PC-3 (cell line): ENCODE data around the gene UBE2E2. TPM values are rescaled to one million over a fixed set of nuclear protein-coding genes. Genes with fewer than 3 reads are reported as not detected.

Source experiments
- ATAC-seq: fragments of 200-7000 bp; cut with Tn5 transposase; 2 replicates; pipeline ENCODE4 v1.9.1; 2020; ENCODE audit warnings: mild to moderate bottlenecking, moderate library complexity
- BruUV-seq: library from RNA; stranded (reverse); fragments of 400-500 nt; replicated peaks from 2 replicates; lab custom pipeline; 2021; lab: Mats Ljungman, UMichigan
- CTCF ChIA-PET: fragments of 300-600 bp; sonication (Branson Sonifier 250); formaldehyde crosslinking; loops from one replicate; lab custom pipeline; 2022; ENCODE audit warnings: antibody characterized with exemption; lab: Charles Lee
- POLR2A ChIA-PET: fragments of 300-600 bp; sonication (Branson Sonifier 250); formaldehyde crosslinking; loops from one replicate; lab custom pipeline; 2022; ENCODE audit warnings: antibody characterized with exemption; ENCODE audit not compliant: unreplicated experiment; lab: Charles Lee
- DNase-seq: peaks from one replicate; pipeline ENCODE4 v3.0.0-alpha.2; 2015
- H2AFZ ChIP-seq: fragments of 300-600 bp; sonication (generic); 2 replicates; pipeline ENCODE4 v1.6.0; 2016; ENCODE audit warnings: antibody characterized with exemption, low read length
- H3F3A ChIP-seq: fragments of 300-600 bp; sonication (generic); one replicate; pipeline ENCODE4 v1.6.0; 2017; ENCODE audit warnings: antibody characterized with exemption, low read length, control low read depth, mild to moderate bottlenecking; ENCODE audit not compliant: unreplicated experiment
- H3K27ac ChIP-seq: fragments of 300-600 bp; sonication (generic); 2 replicates; pipeline ENCODE4 v1.5.1; 2016; ENCODE audit warnings: mild to moderate bottlenecking, low read length
- H3K27me3 ChIP-seq: fragments of 300-600 bp; sonication (generic); 2 replicates; pipeline ENCODE4 v1.6.1; 2016; ENCODE audit warnings: low read length, mixed read lengths
- H3K36me3 ChIP-seq: fragments of 300-600 bp; sonication (generic); 2 replicates; pipeline ENCODE4 v1.6.1; 2016; ENCODE audit warnings: low read depth, mixed run types, low read length, mixed read lengths
- H3K4me1 ChIP-seq: fragments of 300-600 bp; sonication (generic); 2 replicates; pipeline ENCODE4 v1.5.1; 2016; ENCODE audit warnings: low read length; ENCODE audit not compliant: insufficient read depth
- H3K4me2 ChIP-seq: fragments of 300-600 bp; sonication (generic); 2 replicates; pipeline ENCODE4 v1.6.0; 2016; ENCODE audit warnings: low read length
- H3K4me3 ChIP-seq: fragments of 300-600 bp; sonication (generic); 2 replicates; pipeline ENCODE4 v1.5.1; 2016; ENCODE audit warnings: mild to moderate bottlenecking, low read length, mixed read lengths
- H3K79me2 ChIP-seq: fragments of 300-600 bp; sonication (generic); 2 replicates; pipeline ENCODE4 v1.6.1; 2017; ENCODE audit warnings: low read length, mixed read lengths
- H3K9ac ChIP-seq: fragments of 300-600 bp; sonication (generic); 2 replicates; pipeline ENCODE4 v1.6.0; 2016; ENCODE audit warnings: mild to moderate bottlenecking, low read length
- H3K9me2 ChIP-seq: fragments of 300-600 bp; sonication (generic); replicated peaks from 2 replicates; pipeline ENCODE4 v1.6.1; 2016; ENCODE audit warnings: mixed run types, low read length, mixed read lengths
- H3K9me3 ChIP-seq: fragments of 300-600 bp; sonication (generic); 2 replicates; pipeline ENCODE4 v1.6.1; 2016; ENCODE audit warnings: low read length, mixed read lengths
- H4K20me1 ChIP-seq: fragments of 300-600 bp; sonication (generic); 2 replicates; pipeline ENCODE4 v1.6.1; 2016; ENCODE audit warnings: low read length, mixed read lengths
- EZH2 ChIP-seq: fragments of 300-600 bp; sonication (generic); IDR thresholded peaks from one replicate; pipeline ENCODE4 v1.6.1; 2017; ENCODE audit warnings: antibody characterized with exemption, mild to moderate bottlenecking, low read length; ENCODE audit not compliant: unreplicated experiment
- EZH2phosphoT487 ChIP-seq: fragments of 300-600 bp; sonication (generic); IDR thresholded peaks from 2 replicates; pipeline ENCODE4 v1.6.1; 2018; ENCODE audit warnings: mild to moderate bottlenecking, antibody characterized with exemption, low read length, borderline replicate concordance
- intact Hi-C: fragments of 100-400 bp; cut with micrococcal nuclease; formaldehyde crosslinking; loops from 2 replicates; pipeline ENCODE4 v1.9.0; 2023
- total RNA-seq: library from RNA; depleted of rRNA; stranded (reverse); fragments of >200 nt; gene quantifications from 2 replicates; pipeline ENCODE4 v1.2.3, GENCODE V29; 2014
- TF ChIP-seq, protein P1 (sequence below): fragments of 300-600 bp; sonication (generic); conservative IDR thresholded peaks from 2 replicates; pipeline ENCODE4 v1.5.1; 2017; ENCODE audit warnings: antibody characterized with exemption, low read depth, mild to moderate bottlenecking, low read length

The UBE2E2 gene
- total RNA-seq, 1 experiment from 2014 or later: 25.6 TPM

DNA sequence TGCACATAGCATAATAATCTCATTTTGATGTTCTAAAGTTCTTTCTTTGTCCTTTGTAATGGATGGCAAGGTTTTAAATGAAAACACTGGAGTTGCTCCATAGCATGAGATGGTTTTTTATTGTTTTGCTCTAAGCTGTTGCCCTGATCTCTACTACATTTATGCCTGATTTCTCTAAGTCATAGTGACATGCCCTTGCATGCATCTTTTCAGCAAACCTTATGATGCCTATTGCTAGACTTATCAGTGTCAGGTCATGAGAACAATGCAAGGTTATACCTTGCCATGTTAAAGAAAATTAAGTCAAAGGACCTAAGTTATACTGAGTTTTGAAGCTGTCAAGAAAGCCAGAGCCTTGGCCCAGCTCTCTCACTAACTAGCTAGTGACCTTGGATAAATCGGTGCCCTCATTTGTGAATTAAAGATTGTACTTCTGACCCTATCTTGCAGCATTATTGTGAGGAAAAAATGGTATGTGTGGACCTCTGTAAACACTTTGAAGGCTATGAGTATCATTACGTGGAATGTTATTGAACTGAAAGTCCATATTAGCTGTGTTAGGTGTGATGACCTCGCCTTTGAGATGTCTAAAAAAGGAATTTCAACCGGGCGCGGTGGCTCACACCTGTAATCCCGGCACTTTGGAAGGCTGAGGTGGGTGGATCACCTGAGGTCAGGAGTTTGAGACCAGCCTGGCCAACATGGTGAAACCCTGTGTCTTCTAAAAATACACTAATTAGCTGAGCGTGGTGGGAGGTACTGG, 346.2 kb downstream of the UBE2E2 start:
- Histone ChIP-seq H3K27me3 (no peaks in the 10 kb centered on the region), H3K4me1 (peaks cover 15% of the 10 kb centered on the region), H3K36me3 (no peaks in the 10 kb centered on the region), H4K20me1 (no peaks in the 10 kb centered on the region), H3K9me2 (no peaks in the 10 kb centered on the region), H3K4me2 (no peak overlapping the region), H3K9me3 (no peaks in the 10 kb centered on the region), H3K9ac (no peak overlapping the region), H2AFZ (no peak overlapping the region), H3K4me3 (no peak overlapping the region), H3K79me2 (no peaks in the 10 kb centered on the region), H3F3A (no peaks in the 10 kb centered on the region), H3K27ac (no peak overlapping the region)
- ChIA-PET CTCF (interaction anchor here (0.6 kb wide), 1 partner anchor 102 kb away, joined by 4 read pairs; no protein-coding TSS in a partner anchor), POLR2A (interaction anchor here (0.5 kb wide), 1 partner anchor 664 kb away, joined by 5 read pairs; no protein-coding TSS in a partner anchor)
- intact Hi-C loops: no loop called here
- 0 out of 2 replicates have a peak, but pooled peaks have one; percentile 16 for ATAC-seq
- peak; percentile 55 for DNase-seq
- BruUV-seq: no TSS peak
- no peak for TF ChIP-seq EZH2phosphoT487
- TF ChIP-seq, protein P1, sequence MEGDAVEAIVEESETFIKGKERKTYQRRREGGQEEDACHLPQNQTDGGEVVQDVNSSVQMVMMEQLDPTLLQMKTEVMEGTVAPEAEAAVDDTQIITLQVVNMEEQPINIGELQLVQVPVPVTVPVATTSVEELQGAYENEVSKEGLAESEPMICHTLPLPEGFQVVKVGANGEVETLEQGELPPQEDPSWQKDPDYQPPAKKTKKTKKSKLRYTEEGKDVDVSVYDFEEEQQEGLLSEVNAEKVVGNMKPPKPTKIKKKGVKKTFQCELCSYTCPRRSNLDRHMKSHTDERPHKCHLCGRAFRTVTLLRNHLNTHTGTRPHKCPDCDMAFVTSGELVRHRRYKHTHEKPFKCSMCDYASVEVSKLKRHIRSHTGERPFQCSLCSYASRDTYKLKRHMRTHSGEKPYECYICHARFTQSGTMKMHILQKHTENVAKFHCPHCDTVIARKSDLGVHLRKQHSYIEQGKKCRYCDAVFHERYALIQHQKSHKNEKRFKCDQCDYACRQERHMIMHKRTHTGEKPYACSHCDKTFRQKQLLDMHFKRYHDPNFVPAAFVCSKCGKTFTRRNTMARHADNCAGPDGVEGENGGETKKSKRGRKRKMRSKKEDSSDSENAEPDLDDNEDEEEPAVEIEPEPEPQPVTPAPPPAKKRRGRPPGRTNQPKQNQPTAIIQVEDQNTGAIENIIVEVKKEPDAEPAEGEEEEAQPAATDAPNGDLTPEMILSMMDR: no peak
- TF ChIP-seq EZH2: no peak

DNA sequence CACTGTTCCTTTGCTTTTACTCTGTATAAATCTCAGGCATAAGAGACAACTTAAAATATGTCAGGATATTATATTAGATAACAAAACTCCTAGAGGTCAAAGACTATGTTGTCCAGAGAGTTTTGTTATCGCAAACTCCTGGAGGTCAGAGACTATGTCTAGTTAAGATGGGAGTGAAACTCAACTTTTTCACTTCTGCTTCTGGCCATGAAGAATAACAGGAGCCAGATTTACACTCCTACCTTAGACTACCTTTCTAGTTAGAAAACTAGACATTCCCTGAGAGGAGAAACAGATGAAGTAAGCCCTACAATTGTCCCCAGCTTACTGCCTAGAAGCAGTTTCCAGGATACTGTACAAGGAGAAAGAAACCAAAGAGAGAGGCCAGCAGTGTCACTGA, 347.3 kb downstream of the UBE2E2 start:
- Histone ChIP-seq H4K20me1 (no peaks in the 10 kb centered on the region), H3K9me2 (no peaks in the 10 kb centered on the region), H3K9ac (no peak overlapping the region), H3K4me2 (no peak overlapping the region), H3K36me3 (no peaks in the 10 kb centered on the region), H3K79me2 (no peaks in the 10 kb centered on the region), H3K9me3 (no peaks in the 10 kb centered on the region), H3K27ac (no peak overlapping the region), H3K4me1 (peaks cover 15% of the 10 kb centered on the region), H3F3A (no peaks in the 10 kb centered on the region), H3K27me3 (no peaks in the 10 kb centered on the region), H2AFZ (no peak overlapping the region), H3K4me3 (no peak overlapping the region)
- DNase-seq (no peak), ATAC-seq (no peak)
- POLR2A ChIA-PET: no interaction called here
- BruUV-seq: no TSS peak
- CTCF ChIA-PET: no interaction called here
- intact Hi-C loops: no loop called here
- TF ChIP-seq EZH2 (no peak), EZH2phosphoT487 (no peak)
- TF ChIP-seq, protein P1: no peak

DNA sequence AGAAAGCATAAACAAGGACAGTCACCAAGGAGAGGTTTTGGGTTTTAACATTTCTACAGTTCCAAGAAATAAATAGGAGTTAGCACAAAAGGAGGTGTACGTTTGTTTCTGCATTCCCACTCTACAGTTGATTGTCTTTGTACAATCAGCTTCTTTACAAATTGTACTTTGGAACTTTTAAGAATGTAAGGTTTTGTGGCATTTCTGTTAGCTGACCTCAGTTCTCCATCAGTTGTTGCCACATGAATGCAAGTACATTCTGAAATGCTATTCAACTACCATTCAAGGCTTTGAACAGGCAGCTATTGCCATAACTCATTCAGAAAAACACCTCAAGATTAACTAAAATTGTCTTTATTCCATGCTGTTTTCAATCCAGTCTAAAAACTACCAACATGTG, 349.4 kb downstream of the UBE2E2 start:
- H3K4me3 ChIP-seq: no peak overlapping the region
- DNase-seq (no peak), ATAC-seq (no peak)
- H3K36me3 ChIP-seq: no peaks in the 10 kb centered on the region
- H3K27me3 ChIP-seq: no peaks in the 10 kb centered on the region
- H4K20me1 ChIP-seq: no peaks in the 10 kb centered on the region
- intact Hi-C loops: no loop called here
- H2AFZ ChIP-seq: no peak overlapping the region
- BruUV-seq: no TSS peak
- H3K79me2 ChIP-seq: no peaks in the 10 kb centered on the region
- H3K27ac ChIP-seq: no peak overlapping the region
- H3K4me2 ChIP-seq: no peak overlapping the region
- ChIA-PET CTCF (no interaction called here), POLR2A (no interaction called here)
- H3K9ac ChIP-seq: no peak overlapping the region
- no peaks in the 10 kb centered on the region for H3K9me3 ChIP-seq
- H3F3A ChIP-seq: no peaks in the 10 kb centered on the region
- TF ChIP-seq EZH2 (no peak), EZH2phosphoT487 (no peak)
- TF ChIP-seq, protein P1: no peak
- peaks cover 15% of the 10 kb centered on the region for H3K4me1 ChIP-seq
- no peaks in the 10 kb centered on the region for H3K9me2 ChIP-seq
